Mucosa of descending colon (tissue), 3 donors: Measurements from ENCODE around the gene FAM216A. TPM values are rescaled to one million over a fixed set of nuclear protein-coding genes. Genes with fewer than 3 reads are reported as not detected.

Experiments used
- ATAC-seq: fragments of 200-7000 bp; cut with Tn5 transposase; one replicate; pipeline ENCODE4 v1.9.1; 2020; ENCODE audit warnings: mild to moderate bottlenecking, moderate library complexity
- DNase-seq, 3 donors: peaks; one replicate each; pipeline ENCODE4 v3.0.0-alpha.2; 2020
- H3K36me3 ChIP-seq: fragments of 200-600 bp; one replicate; pipeline ENCODE4 v1.8.0; 2021; ENCODE audit warnings: low read depth, mild to moderate bottlenecking
- H3K4me1 ChIP-seq: fragments of 200-600 bp; one replicate; pipeline ENCODE4 v1.8.0; 2021; ENCODE audit warnings: low read depth, mild to moderate bottlenecking
- H3K4me3 ChIP-seq: fragments of 200-600 bp; one replicate; pipeline ENCODE4 v1.8.0; 2021; ENCODE audit warnings: mild to moderate bottlenecking
- H3K9me3 ChIP-seq: fragments of 200-600 bp; one replicate; pipeline ENCODE4 v1.8.0; 2021; ENCODE audit warnings: mild to moderate bottlenecking
- intact Hi-C, 2 donors: fragments of 100-400 bp; cut with DNase I in 1 of 2; cut with micrococcal nuclease in 1 of 2; formaldehyde crosslinking; loops; one replicate each; pipeline versions ENCODE4 v1.11.0 to v1.11.1; 2022; cut with DNase I, micrococcal nuclease
- total RNA-seq, 3 donors: library from RNA; stranded (reverse); fragmentation: NEBNext Ultra II Directional in 2 of 3; extraction: Animal tissue kit (Norgen Biotek cat#: 25700) in 2 of 3; gene quantifications; one replicate each; pipeline versions ENCODE4 v1.2.1 to v1.2.4, GENCODE V29; 2021 to 2023
- TF ChIP-seq, protein P1 (sequence below): fragments of 200-600 bp; IDR thresholded peaks from one replicate; pipeline ENCODE4 v1.8.0; 2022; ENCODE audit warnings: antibody characterized with exemption, mild to moderate bottlenecking
- donor health status: DM: no; HTN: no; CAD: no; lungs with moderate emphysema.
- donor health status: DM: no; HTN: no; CAD: no.
- donor health status: DM: no; HTN: yes; CAD: no.

FAM216A gene
- total RNA-seq, 3 donors from 2014 or later, result 1.9 to 4.4 TPM; not detected in 1

DNA sequence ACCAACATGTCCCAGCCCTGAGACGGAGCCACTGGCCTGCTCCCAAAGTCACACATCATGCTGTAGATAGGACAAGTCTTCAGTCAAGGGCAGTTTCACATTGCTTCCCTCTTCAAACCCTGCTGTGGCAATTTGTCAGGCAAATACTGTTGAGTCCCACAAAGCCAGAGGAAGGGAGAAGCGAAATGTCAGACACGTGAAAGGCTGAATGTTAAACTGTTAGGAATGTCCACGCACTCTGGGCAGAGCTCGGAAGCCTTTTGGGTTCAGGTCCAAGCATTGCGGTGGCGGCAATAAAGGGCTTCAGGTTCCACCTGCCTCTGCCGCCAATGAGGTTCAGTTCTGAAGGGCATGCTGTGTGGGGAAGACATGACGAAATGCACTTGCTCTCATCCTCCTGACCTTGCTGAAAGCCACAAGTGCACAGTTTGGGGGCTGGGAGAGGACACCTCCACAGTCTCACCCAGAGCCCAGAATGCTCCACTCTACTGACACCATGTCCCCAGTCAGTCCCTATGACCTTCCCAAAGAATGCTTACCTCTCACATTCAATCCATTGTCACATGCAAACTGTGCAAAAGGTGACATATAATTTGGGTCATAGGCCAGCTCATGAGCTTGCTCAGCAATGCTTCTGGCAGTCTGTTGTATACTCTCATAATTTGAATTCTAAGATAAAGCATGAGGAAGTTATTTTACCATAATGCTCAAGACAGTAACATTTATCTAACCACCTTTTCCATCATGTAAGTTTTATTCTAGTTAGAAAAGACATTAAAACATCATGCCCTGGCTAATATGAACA, 69.2 kb downstream of the FAM216A start:
- Histone ChIP-seq H3K4me3 (no peak overlapping the region), H3K9me3 (no peaks in the 10 kb centered on the region), H3K4me1 (peaks cover 34% of the 10 kb centered on the region), H3K36me3 (no peaks in the 10 kb centered on the region)
- intact Hi-C loops, result no loop called here
- TF ChIP-seq, protein P1, sequence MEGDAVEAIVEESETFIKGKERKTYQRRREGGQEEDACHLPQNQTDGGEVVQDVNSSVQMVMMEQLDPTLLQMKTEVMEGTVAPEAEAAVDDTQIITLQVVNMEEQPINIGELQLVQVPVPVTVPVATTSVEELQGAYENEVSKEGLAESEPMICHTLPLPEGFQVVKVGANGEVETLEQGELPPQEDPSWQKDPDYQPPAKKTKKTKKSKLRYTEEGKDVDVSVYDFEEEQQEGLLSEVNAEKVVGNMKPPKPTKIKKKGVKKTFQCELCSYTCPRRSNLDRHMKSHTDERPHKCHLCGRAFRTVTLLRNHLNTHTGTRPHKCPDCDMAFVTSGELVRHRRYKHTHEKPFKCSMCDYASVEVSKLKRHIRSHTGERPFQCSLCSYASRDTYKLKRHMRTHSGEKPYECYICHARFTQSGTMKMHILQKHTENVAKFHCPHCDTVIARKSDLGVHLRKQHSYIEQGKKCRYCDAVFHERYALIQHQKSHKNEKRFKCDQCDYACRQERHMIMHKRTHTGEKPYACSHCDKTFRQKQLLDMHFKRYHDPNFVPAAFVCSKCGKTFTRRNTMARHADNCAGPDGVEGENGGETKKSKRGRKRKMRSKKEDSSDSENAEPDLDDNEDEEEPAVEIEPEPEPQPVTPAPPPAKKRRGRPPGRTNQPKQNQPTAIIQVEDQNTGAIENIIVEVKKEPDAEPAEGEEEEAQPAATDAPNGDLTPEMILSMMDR, result no peak
- ATAC-seq (peak; percentile 58), DNase-seq (peak in 2 of 3 donors; percentile 42 to 65)

DNA sequence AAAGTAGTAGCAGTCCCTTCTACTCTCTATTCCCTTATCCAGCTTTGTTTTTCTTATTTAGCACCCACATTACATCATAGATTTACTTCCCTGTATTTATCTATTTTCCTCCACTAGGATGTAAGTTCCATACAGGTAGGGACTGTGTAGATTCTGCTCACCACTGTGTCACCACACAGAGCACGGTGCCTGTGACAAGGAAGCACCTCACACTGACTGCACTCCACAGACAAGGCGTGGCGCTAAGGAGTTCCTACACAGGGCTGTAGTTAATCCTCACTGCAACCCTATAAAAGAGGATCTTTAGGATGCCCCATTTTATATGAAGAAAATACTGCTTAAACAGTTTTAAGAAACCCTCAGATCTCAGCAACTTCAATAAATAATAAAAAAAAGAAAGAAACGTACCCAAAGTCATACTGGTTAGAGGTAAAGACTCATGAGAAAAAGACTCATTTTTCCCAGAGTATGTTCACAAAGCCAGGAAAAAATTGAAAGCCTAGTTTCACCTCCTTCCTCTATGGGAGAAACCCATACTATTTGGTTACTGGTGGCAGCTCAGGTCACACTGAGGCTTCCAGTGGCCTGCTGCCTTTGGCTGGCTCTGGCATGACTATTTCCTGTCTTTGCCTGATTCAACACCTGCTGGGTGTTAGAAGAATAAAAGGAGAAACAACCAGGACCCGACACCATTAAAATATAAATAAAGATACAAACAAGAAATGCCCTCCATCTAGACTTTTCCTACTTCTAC, 70.4 kb downstream of the FAM216A start:
- TF ChIP-seq, protein P1, result no peak
- H3K9me3 ChIP-seq, result no peaks in the 10 kb centered on the region
- intact Hi-C loops, result no loop called here
- H3K4me3 ChIP-seq, result no peak overlapping the region
- H3K4me1 ChIP-seq, result peaks cover 36% of the 10 kb centered on the region
- ATAC-seq (peak; percentile 92), DNase-seq (peak; percentile 54 to 72 (median 67))
- H3K36me3 ChIP-seq, result no peaks in the 10 kb centered on the region

Other genes starting within 250 kb of the FAM216A start
- 100 to 1,000 TPM; 242 to 287 (median 259) TPM for gene ATP2A2, start 187.6 kb upstream of the FAM216A start, total RNA-seq
- 10 to 100 TPM; 31.9 to 50.3 (median 32.8) TPM for gene ANAPC7, start 65.1 kb upstream of the FAM216A start, total RNA-seq
- 100 to 1,000 TPM; 174 to 277 (median 265) TPM for gene ARPC3, start 18.5 kb upstream of the FAM216A start, total RNA-seq
- 10 to 100 TPM in 2 of 3 donors, 1 to 10 TPM in 1; 9.0 to 15.8 (median 12.4) TPM for gene GPN3, start 588 bp upstream of the FAM216A start, total RNA-seq
- 100 to 1,000 TPM in 2 of 3 donors, 10 to 100 TPM in 1; 99.5 to 127 (median 121) TPM for gene VPS29, start 33.3 kb downstream of the FAM216A start, total RNA-seq
- gene RAD9B, start 33.5 kb downstream of the FAM216A start, total RNA-seq, result 1 to 10 TPM in 1 of 3 donors, under 1 TPM in 2; 0.26 to 1.6 (median 0.53) TPM
- 10 to 100 TPM; 32.2 to 34.8 (median 32.8) TPM for gene PPTC7, start 114.5 kb downstream of the FAM216A start, total RNA-seq
- gene TCTN1, start 145.3 kb downstream of the FAM216A start, total RNA-seq, result 10 to 100 TPM in 1 of 3 donors, 1 to 10 TPM in 2; 7.2 to 23.7 (median 8.2) TPM
- 1 to 10 TPM; 1.6 to 5.6 (median 3.5) TPM for gene HVCN1, start 220.3 kb downstream of the FAM216A start, total RNA-seq